Memory B cell (primary cell): ENCODE measurements around the gene PIM2.
"Not testable (repeated sequence)": the region's sequence is repeated elsewhere in the genome, so short reads cannot be mapped to it uniquely, and the experiment has no call there.

Experiments used
- ATAC-seq: fragments of 150-1000 bp; cut with Tn5 transposase; 2 replicates; pipeline ENCODE4 v1.10.0; 2021; ENCODE audit warnings: low read depth, mild to moderate bottlenecking, moderate library complexity
- DNase-seq, 2 donors: peaks; one replicate each; pipeline ENCODE4 v3.0.0; 2022; ENCODE audit warnings: low spot score in 2 of 2
- H3K27ac Mint-ChIP-seq: one replicate; pipeline ENCODE4 v1.8.0; 2022; ENCODE audit warnings: mild to moderate bottlenecking, moderate library complexity, mixed read lengths
- H3K27me3 Mint-ChIP-seq: one replicate; pipeline ENCODE4 v1.8.0; 2022; ENCODE audit warnings: mixed read lengths
- H3K36me3 Mint-ChIP-seq: one replicate; pipeline ENCODE4 v1.8.0; 2022; ENCODE audit warnings: mild to moderate bottlenecking, mixed read lengths
- H3K4me1 Mint-ChIP-seq: one replicate; pipeline ENCODE4 v1.8.0; 2022; ENCODE audit warnings: mixed read lengths
- H3K4me3 Mint-ChIP-seq: one replicate; pipeline ENCODE4 v1.8.0; 2022; ENCODE audit warnings: mild to moderate bottlenecking, moderate library complexity, mixed read lengths
- H3K9me3 Mint-ChIP-seq: one replicate; pipeline ENCODE4 v1.8.0; 2022; ENCODE audit warnings: mixed read lengths

The PIM2 gene

DNA sequence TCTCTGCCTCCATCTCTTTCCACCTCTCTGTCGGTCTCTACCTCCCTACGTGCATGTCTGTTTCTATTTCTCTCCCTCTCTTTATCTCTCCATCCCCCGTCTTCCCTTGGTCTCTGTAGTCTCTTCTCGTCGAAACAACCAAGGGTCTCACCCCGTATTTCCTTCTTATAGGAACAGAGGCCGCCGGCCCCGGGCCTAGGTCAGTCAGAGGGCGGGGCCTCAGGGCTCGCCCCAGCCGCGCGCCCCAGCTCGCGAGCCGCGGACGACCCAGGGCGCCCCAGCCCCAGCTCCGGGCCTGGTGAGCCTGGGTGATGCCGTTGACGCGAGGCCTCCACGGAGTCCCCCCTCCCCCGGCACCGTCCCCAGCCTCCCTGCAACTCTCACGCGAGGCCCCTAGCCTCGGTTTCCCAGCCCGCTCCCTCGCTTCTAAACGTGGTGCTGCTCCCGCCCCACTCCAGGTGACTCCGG, 27.9 kb downstream of the PIM2 start:
- Mint-ChIP-seq H3K4me1 (peaks cover 16% of the 10 kb centered on the region), H3K36me3 (peaks cover 5% of the 10 kb centered on the region), H3K27me3 (peaks cover 1% of the 10 kb centered on the region), H3K27ac (peak overlapping the region; percentile 37), H3K9me3 (no peaks in the 10 kb centered on the region), H3K4me3 (peak overlapping the region; percentile 90)
- peak; percentile 26 for ATAC-seq
- DNase-seq = no peak

- ATAC-seq = no peak
- H3K36me3 Mint-ChIP-seq = peaks cover 5% of the 10 kb centered on the region
- peak overlapping the region; percentile 90 for H3K4me3 Mint-ChIP-seq
- peak overlapping the region; percentile 37 for H3K27ac Mint-ChIP-seq
- DNase-seq = no peak
- H3K4me1 Mint-ChIP-seq = peaks cover 15% of the 10 kb centered on the region
- peaks cover 1% of the 10 kb centered on the region for H3K27me3 Mint-ChIP-seq
- H3K9me3 Mint-ChIP-seq = no peaks in the 10 kb centered on the region
Measured at GRCh38 chrX:48890296-48890925, 28.4 kb downstream of the PIM2 start.

DNA sequence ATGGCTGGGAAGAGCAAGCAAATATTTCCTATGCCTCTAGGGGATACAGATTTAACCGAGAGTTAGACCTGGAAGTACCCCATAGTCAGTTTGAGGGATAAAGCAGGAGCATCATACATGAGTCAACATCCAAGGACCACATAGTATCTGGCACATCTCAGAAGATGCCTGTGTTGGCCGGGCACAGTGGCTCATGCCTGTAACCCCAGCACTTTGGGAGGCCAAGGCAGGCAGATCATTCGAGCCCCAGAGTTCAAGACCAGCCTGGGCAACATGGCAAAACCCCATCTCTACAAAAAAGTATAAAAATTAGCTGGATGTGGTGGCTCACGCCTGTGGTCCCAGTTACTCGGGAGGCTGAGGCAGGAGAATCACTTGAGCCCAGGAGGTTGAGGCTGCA, 32.2 kb downstream of the PIM2 start:
- not testable (repeated sequence) for H3K4me3 Mint-ChIP-seq, H3K36me3 Mint-ChIP-seq, H3K27me3 Mint-ChIP-seq, H3K4me1 Mint-ChIP-seq, H3K9me3 Mint-ChIP-seq, DNase-seq, ATAC-seq, H3K27ac Mint-ChIP-seq

GRCh38 chrX:48883729-48884128, 35.1 kb downstream of the PIM2 start:
- no peak overlapping the region for H3K4me3 Mint-ChIP-seq
- H3K27me3 Mint-ChIP-seq = no peaks in the 10 kb centered on the region
- no peaks in the 10 kb centered on the region for H3K4me1 Mint-ChIP-seq
- ATAC-seq (no peak), DNase-seq (no peak)
- H3K27ac Mint-ChIP-seq = no peak overlapping the region
- H3K36me3 Mint-ChIP-seq = no peaks in the 10 kb centered on the region
- no peaks in the 10 kb centered on the region for H3K9me3 Mint-ChIP-seq

- not testable (repeated sequence) for H3K27ac Mint-ChIP-seq, DNase-seq, H3K4me3 Mint-ChIP-seq, H3K36me3 Mint-ChIP-seq, H3K4me1 Mint-ChIP-seq, H3K9me3 Mint-ChIP-seq, H3K27me3 Mint-ChIP-seq, ATAC-seq
Measured at GRCh38 chrX:48876944-48877343, 41.9 kb downstream of the PIM2 start.

GRCh38 chrX:48872017-48872416, 46.8 kb downstream of the PIM2 start:
- H3K9me3 Mint-ChIP-seq, H3K27ac Mint-ChIP-seq, H3K36me3 Mint-ChIP-seq, ATAC-seq, H3K4me3 Mint-ChIP-seq, DNase-seq, H3K4me1 Mint-ChIP-seq, H3K27me3 Mint-ChIP-seq: not testable (repeated sequence)

DNA sequence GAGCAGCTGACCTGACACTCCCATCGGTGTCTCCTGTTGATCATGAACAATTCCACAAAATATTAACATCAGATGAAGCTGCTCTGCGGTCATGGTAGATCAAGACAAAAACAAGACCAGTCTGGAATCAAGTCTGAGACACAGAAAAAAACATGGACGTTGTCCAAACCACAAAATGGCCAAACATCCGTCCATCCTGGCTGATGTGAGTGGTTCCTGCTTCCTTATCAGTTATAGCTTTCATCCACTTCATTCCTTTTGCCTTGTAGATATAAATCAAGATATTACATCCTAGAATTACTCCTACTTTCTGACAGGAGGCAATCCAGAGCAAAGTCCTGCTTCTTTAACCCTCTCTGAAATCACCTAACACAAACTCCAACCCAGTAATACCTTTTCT, 54.6 kb downstream of the PIM2 start:
- H3K27ac Mint-ChIP-seq = no peak overlapping the region
- no peaks in the 10 kb centered on the region for H3K36me3 Mint-ChIP-seq
- no peaks in the 10 kb centered on the region for H3K4me1 Mint-ChIP-seq
- H3K27me3 Mint-ChIP-seq = peaks cover 4% of the 10 kb centered on the region
- DNase-seq (no peak), ATAC-seq (no peak)
- H3K9me3 Mint-ChIP-seq = no peaks in the 10 kb centered on the region
- H3K4me3 Mint-ChIP-seq = no peak overlapping the region
